Measurements from ENCODE around the gene PRG3. TPM values are rescaled to one million over a fixed set of nuclear protein-coding genes. Genes with fewer than 3 reads are reported as not detected.

The PRG3 gene
- total RNA-seq, 1 experiment from 2014 or later = not detected

- Histone ChIP-seq H3K4me1 (ENCODE audit: control insufficient read depth, insufficient read depth, low read length) (no peaks in the 10 kb centered on the region), H3K36me3 (ENCODE audit: control insufficient read depth, insufficient read depth, low read length) (no peaks in the 10 kb centered on the region), H3K27ac (ENCODE audit: low read length) (no peak overlapping the region), H3K9me3 (ENCODE audit: control insufficient read depth, insufficient read depth, low read depth, low read length) (no peaks in the 10 kb centered on the region), H3K4me3 (ENCODE audit: low read depth in 2 of 2, low read length in 2 of 2) (no peak overlapping the region), H3K27me3 (ENCODE audit: control insufficient read depth, insufficient read depth, low read length) (no peaks in the 10 kb centered on the region)
- in situ Hi-C loops (cut with HindIII; ENCODE audit: low pct_unique_long_range_greater_than_20kb, low sequenced_read_pairs) = no loop called here
- DNase-seq (ENCODE audit: low read depth, low spot score) = no peak
- no TSS peak for BruUV-seq (replicated peaks)
- ChIA-PET POLR2A (no interaction called here), CTCF (interaction anchor here (0.6 kb wide), 1 partner anchor 216 kb away, joined by 8 read pairs; no protein-coding TSS in a partner anchor)
- no peak for TF ChIP-seq SIN3A (IDR thresholded peaks at IDR 0.05; ENCODE audit: borderline replicate concordance, insufficient read depth, low read depth, low read length)
- TF ChIP-seq REST (IDR thresholded peaks at IDR 0.05; ENCODE audit: insufficient read depth in 1 of 2, low read depth in 2 of 2, low read length in 1 of 2) = no peak
- TF ChIP-seq POLR2AphosphoS5 (IDR thresholded peaks at IDR 0.05; ENCODE audit: low read depth, low read length) = no peak
- TF ChIP-seq CTCF (IDR thresholded peaks at IDR 0.05) = no peak
- TF ChIP-seq TCF7L2 (IDR thresholded peaks at IDR 0.05; ENCODE audit: low read depth, low read length) = no peak
- intact Hi-C loops (cut with micrococcal nuclease; ENCODE audit: unreplicated experiment) = loop anchor here (10.0 kb wide), 1 partner anchor 222 kb away; the partner anchor contains the start of gene UBE2L6
- ATAC-seq = no peak
Measured at GRCh38 chr11:57342702-57343101, 38.2 kb downstream of the PRG3 start.

- POLR2A ChIA-PET = no interaction called here
- H3K9me3 ChIP-seq (ENCODE audit: control insufficient read depth, insufficient read depth, low read depth, low read length) = no peaks in the 10 kb centered on the region
- CTCF ChIA-PET = no interaction called here
- H3K4me3 ChIP-seq (ENCODE audit: low read depth in 2 of 2, low read length in 2 of 2) = no peak overlapping the region
- in situ Hi-C loops (cut with HindIII; ENCODE audit: low pct_unique_long_range_greater_than_20kb, low sequenced_read_pairs) (no loop called here), intact Hi-C loops (cut with micrococcal nuclease; ENCODE audit: unreplicated experiment) (loop anchor here (10.0 kb wide), 1 partner anchor 223 kb away; the partner anchor contains the start of gene UBE2L6)
- no peaks in the 10 kb centered on the region for H3K36me3 ChIP-seq (ENCODE audit: control insufficient read depth, insufficient read depth, low read length)
- BruUV-seq (replicated peaks) = no TSS peak
- ATAC-seq (no peak), DNase-seq (ENCODE audit: low read depth, low spot score) (no peak)
- no peak overlapping the region for H3K27ac ChIP-seq (ENCODE audit: low read length)
- H3K4me1 ChIP-seq (ENCODE audit: control insufficient read depth, insufficient read depth, low read length) = peaks cover 3% of the 10 kb centered on the region
- H3K27me3 ChIP-seq (ENCODE audit: control insufficient read depth, insufficient read depth, low read length) = no peaks in the 10 kb centered on the region
- TF ChIP-seq REST (IDR thresholded peaks at IDR 0.05; ENCODE audit: insufficient read depth in 1 of 2, low read depth in 2 of 2, low read length in 1 of 2) (no peak), CTCF (IDR thresholded peaks at IDR 0.05) (no peak), TCF7L2 (IDR thresholded peaks at IDR 0.05; ENCODE audit: low read depth, low read length) (no peak), POLR2AphosphoS5 (IDR thresholded peaks at IDR 0.05; ENCODE audit: low read depth, low read length) (no peak), SIN3A (IDR thresholded peaks at IDR 0.05; ENCODE audit: borderline replicate concordance, insufficient read depth, low read depth, low read length) (no peak)
Measured at GRCh38 chr11:57341250-57341808, 39.6 kb downstream of the PRG3 start.

Data from Panc1 (cell line).